ENCODE data around the gene RNF150.

DNA sequence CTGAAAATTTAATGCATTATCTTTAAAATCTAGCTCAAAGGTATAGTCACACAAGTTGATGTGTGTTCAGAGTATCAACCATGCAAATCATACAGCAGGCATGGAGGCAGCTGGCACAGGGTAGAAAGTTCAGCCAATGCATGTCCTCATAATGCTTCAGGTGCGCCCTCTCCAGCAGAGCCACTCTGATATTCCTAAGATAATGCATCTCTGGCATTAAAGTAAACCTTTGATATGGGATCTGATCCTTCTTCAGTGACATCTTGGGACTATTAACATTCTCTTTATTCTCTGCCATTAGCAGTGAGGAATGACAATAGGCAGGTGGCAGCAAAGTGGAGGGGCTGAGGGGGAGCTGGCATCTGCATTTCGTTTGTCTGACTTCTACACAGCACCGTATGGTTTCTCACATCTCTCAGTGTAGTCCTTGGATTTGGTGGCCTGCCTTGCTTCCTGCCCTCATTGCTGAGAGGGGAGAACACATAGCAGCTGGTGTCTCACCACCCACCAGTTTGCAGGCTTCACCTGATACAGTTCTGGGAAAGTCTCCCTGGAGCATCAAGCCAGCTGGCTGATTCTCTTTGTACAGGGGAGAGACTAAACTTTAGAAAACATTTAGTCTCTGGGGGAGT, 208.4 kb downstream of the RNF150 start:
- TF ChIP-seq, protein P1, sequence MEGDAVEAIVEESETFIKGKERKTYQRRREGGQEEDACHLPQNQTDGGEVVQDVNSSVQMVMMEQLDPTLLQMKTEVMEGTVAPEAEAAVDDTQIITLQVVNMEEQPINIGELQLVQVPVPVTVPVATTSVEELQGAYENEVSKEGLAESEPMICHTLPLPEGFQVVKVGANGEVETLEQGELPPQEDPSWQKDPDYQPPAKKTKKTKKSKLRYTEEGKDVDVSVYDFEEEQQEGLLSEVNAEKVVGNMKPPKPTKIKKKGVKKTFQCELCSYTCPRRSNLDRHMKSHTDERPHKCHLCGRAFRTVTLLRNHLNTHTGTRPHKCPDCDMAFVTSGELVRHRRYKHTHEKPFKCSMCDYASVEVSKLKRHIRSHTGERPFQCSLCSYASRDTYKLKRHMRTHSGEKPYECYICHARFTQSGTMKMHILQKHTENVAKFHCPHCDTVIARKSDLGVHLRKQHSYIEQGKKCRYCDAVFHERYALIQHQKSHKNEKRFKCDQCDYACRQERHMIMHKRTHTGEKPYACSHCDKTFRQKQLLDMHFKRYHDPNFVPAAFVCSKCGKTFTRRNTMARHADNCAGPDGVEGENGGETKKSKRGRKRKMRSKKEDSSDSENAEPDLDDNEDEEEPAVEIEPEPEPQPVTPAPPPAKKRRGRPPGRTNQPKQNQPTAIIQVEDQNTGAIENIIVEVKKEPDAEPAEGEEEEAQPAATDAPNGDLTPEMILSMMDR (IDR thresholded peaks at IDR 0.05; ENCODE audit: insufficient read depth, low read length), result no peak
- TF ChIP-seq, protein P2, sequence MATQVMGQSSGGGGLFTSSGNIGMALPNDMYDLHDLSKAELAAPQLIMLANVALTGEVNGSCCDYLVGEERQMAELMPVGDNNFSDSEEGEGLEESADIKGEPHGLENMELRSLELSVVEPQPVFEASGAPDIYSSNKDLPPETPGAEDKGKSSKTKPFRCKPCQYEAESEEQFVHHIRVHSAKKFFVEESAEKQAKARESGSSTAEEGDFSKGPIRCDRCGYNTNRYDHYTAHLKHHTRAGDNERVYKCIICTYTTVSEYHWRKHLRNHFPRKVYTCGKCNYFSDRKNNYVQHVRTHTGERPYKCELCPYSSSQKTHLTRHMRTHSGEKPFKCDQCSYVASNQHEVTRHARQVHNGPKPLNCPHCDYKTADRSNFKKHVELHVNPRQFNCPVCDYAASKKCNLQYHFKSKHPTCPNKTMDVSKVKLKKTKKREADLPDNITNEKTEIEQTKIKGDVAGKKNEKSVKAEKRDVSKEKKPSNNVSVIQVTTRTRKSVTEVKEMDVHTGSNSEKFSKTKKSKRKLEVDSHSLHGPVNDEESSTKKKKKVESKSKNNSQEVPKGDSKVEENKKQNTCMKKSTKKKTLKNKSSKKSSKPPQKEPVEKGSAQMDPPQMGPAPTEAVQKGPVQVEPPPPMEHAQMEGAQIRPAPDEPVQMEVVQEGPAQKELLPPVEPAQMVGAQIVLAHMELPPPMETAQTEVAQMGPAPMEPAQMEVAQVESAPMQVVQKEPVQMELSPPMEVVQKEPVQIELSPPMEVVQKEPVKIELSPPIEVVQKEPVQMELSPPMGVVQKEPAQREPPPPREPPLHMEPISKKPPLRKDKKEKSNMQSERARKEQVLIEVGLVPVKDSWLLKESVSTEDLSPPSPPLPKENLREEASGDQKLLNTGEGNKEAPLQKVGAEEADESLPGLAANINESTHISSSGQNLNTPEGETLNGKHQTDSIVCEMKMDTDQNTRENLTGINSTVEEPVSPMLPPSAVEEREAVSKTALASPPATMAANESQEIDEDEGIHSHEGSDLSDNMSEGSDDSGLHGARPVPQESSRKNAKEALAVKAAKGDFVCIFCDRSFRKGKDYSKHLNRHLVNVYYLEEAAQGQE (IDR thresholded peaks at IDR 0.05; ENCODE audit: insufficient replicate concordance, low read depth), result no peak
- TF ChIP-seq POLR2AphosphoS5 (IDR thresholded peaks at IDR 0.05; ENCODE audit: low read depth) (no peak), GABPA (IDR thresholded peaks at IDR 0.05; ENCODE audit: low read depth) (no peak), SPI1 (IDR thresholded peaks at IDR 0.05; ENCODE audit: borderline replicate concordance, low read depth) (no peak)
